H1 (cell line): ENCODE results near the gene CAPN11. TPM values are rescaled to one million over a fixed set of nuclear protein-coding genes. Genes with fewer than 3 reads are reported as not detected.
"Not testable (repeated sequence)": the region's sequence is repeated elsewhere in the genome, so short reads cannot be mapped to it uniquely, and the experiment has no call there.

ENCODE experiments used
- CTCF ChIA-PET: fragments of 300-600 bp; sonication (Branson Sonifier 250); formaldehyde crosslinking; loops from one replicate; lab custom pipeline; 2021; ENCODE audit not compliant: partially characterized antibody; lab: Charles Lee
- POLR2A ChIA-PET: fragments of 300-600 bp; sonication (Branson Sonifier 250); formaldehyde crosslinking; loops from one replicate; lab custom pipeline; 2021; ENCODE audit warnings: inconsistent platforms; ENCODE audit not compliant: partially characterized antibody; lab: Charles Lee
- DNase-seq, 2 experiments: peaks; one replicate each; pipeline versions ENCODE4 v3.0.0 to v3.0.0-alpha.2; 2010 to 2022; ENCODE audit warnings: low spot score in 2 of 2, low read depth in 1 of 2, mixed read lengths in 1 of 2
- FAIRE-seq: peaks from 2 replicates; lab custom pipeline; 2011; peaks lifted over from hg19 to GRCh38; lab: Jason Lieb, UNC
- H2AFZ ChIP-seq: 2 replicates; pipeline ENCODE4 v1.8.1; 2012; ENCODE audit warnings: low read length, inconsistent platforms
- H2AK5ac ChIP-seq: 2 replicates; pipeline ENCODE4 v1.6.1; 2013; ENCODE audit warnings: low read depth, low read length
- H2BK120ac ChIP-seq: replicated peaks from 2 replicates; pipeline ENCODE3; 2013; ENCODE audit warnings: low read depth, low read length, inconsistent platforms
- H2BK12ac ChIP-seq: 2 replicates; pipeline ENCODE4 v1.6.1; 2013; ENCODE audit warnings: low read depth, low read length
- H2BK15ac ChIP-seq: 2 replicates; pipeline ENCODE4 v1.6.1; 2013; ENCODE audit warnings: low read length
- H2BK20ac ChIP-seq: 2 replicates; pipeline ENCODE4 v1.6.1; 2013; ENCODE audit warnings: low read length
- H2BK5ac ChIP-seq: 2 replicates; pipeline ENCODE4 v1.6.1; 2013; ENCODE audit warnings: low read depth, low read length
- H3K14ac ChIP-seq: 2 replicates; pipeline ENCODE4 v1.6.1; 2013; ENCODE audit warnings: inconsistent platforms; ENCODE audit not compliant: insufficient read length
- H3K18ac ChIP-seq: 2 replicates; pipeline ENCODE4 v1.6.1; 2013; ENCODE audit warnings: low read length; ENCODE audit errors: extremely low read depth
- H3K23ac ChIP-seq: 2 replicates; pipeline ENCODE4 v1.6.1; 2013; ENCODE audit warnings: inconsistent platforms; ENCODE audit not compliant: insufficient read length
- H3K23me2 ChIP-seq: 2 replicates; pipeline ENCODE4 v1.6.1; 2013; ENCODE audit warnings: low read depth, low read length
- H3K27ac ChIP-seq: 2 replicates; pipeline ENCODE4 v1.6.1; 2011; ENCODE audit warnings: low read depth, low read length, inconsistent platforms
- H3K27me3 ChIP-seq, 4 experiments: replicated peaks in 1 of 4; 1 replicate in 1 of 4; 2 replicates in 3 of 4; pipeline versions ENCODE4 v1.6.1 to v1.8.1; 2011 to 2013; ENCODE audit warnings: low read length in 3 of 4, mild to moderate bottlenecking in 3 of 4, inconsistent platforms in 2 of 4, mixed read lengths in 2 of 4, moderate library complexity in 1 of 4; ENCODE audit not compliant: control insufficient read depth in 3 of 4, insufficient read depth in 3 of 4; ENCODE audit errors: extremely low read depth in 1 of 4
- H3K36me3 ChIP-seq, 4 experiments: 2 replicates each; pipeline versions ENCODE4 v1.6.1 to v1.8.1; 2011 to 2013; ENCODE audit warnings: mild to moderate bottlenecking in 4 of 4, low read length in 3 of 4, moderate library complexity in 2 of 4, control low read depth in 1 of 4, inconsistent platforms in 1 of 4; ENCODE audit not compliant: insufficient read depth in 4 of 4, control insufficient read depth in 2 of 4
- H3K4ac ChIP-seq: replicated peaks from 2 replicates; pipeline ENCODE3; 2013; ENCODE audit warnings: low read length, low read depth, mixed read lengths, inconsistent platforms; ENCODE audit not compliant: insufficient read length
- H3K4me1 ChIP-seq, 4 experiments: replicated peaks in 1 of 4; 1 replicate in 1 of 4; 2 replicates in 3 of 4; pipeline versions ENCODE4 v1.6.1 to v1.8.1; 2011 to 2013; ENCODE audit warnings: low read length in 3 of 4, inconsistent platforms in 2 of 4, mixed read lengths in 1 of 4; ENCODE audit not compliant: insufficient read depth in 4 of 4, control insufficient read depth in 3 of 4
- H3K4me2 ChIP-seq, 2 experiments: 2 replicates each; pipeline versions ENCODE4 v1.6.1 to v1.8.1; 2011 to 2013; ENCODE audit warnings: low read depth in 2 of 2, low read length in 2 of 2, control low read depth in 1 of 2, inconsistent platforms in 1 of 2, mild to moderate bottlenecking in 1 of 2; ENCODE audit not compliant: insufficient read depth in 1 of 2
- H3K4me3 ChIP-seq, 4 experiments: fragments of 200-600, 300-600 bp in 1 of 4; sonication (generic), shearing (Covaris generic), sonication (Bioruptor Twin) in 1 of 4; 2 replicates each; pipeline versions ENCODE4 v1.5.1 to v1.8.1; 2011 to 2016; ENCODE audit warnings: low read length in 4 of 4, low read depth in 3 of 4, control low read depth in 2 of 4, inconsistent platforms in 2 of 4, mild to moderate bottlenecking in 2 of 4, mixed read lengths in 1 of 4, moderate library complexity in 1 of 4; ENCODE audit not compliant: insufficient read depth in 2 of 4; ENCODE audit errors: extremely low read depth in 1 of 4
- H3K56ac ChIP-seq: replicated peaks from 2 replicates; pipeline ENCODE3; 2013; ENCODE audit warnings: low read depth, mild to moderate bottlenecking, mixed read lengths, low read length, inconsistent platforms; ENCODE audit not compliant: insufficient read length
- H3K79me1 ChIP-seq: 2 replicates; pipeline ENCODE4 v1.6.1; 2013; ENCODE audit warnings: low read depth, low read length, control low read depth
- H3K79me2 ChIP-seq, 2 experiments: 2 replicates each; pipeline versions ENCODE4 v1.6.1 to v1.8.1; 2012 to 2013; ENCODE audit warnings: low read length in 2 of 2, mild to moderate bottlenecking in 2 of 2, inconsistent platforms in 1 of 2; ENCODE audit not compliant: insufficient read depth in 2 of 2, control insufficient read depth in 1 of 2
- H3K9ac ChIP-seq, 4 experiments: replicated peaks in 1 of 4; 1 replicate in 1 of 4; 2 replicates in 3 of 4; pipeline versions ENCODE4 v1.6.1 to v1.8.1; 2011 to 2013; ENCODE audit warnings: low read depth in 3 of 4, low read length in 3 of 4, control low read depth in 2 of 4, mild to moderate bottlenecking in 2 of 4, moderate library complexity in 2 of 4, inconsistent platforms in 1 of 4; ENCODE audit errors: extremely low read depth in 1 of 4
- H3K9me3 ChIP-seq, 2 experiments: 2 replicates each; pipeline versions ENCODE4 v1.6.1 to v1.8.1; 2012 to 2013; ENCODE audit warnings: mild to moderate bottlenecking in 2 of 2, moderate library complexity in 2 of 2, control low read depth in 1 of 2, inconsistent platforms in 1 of 2, low read depth in 1 of 2, low read length in 1 of 2, mixed read lengths in 1 of 2; ENCODE audit not compliant: insufficient read depth in 2 of 2
- H4K20me1 ChIP-seq, 2 experiments: replicated peaks in 1 of 2; 2 replicates each; pipeline versions ENCODE3 to v1.8.1; 2011 to 2013; ENCODE audit warnings: inconsistent platforms in 2 of 2, low read length in 2 of 2, mild to moderate bottlenecking in 1 of 2; ENCODE audit not compliant: insufficient read depth in 2 of 2, control insufficient read depth in 1 of 2
- H4K5ac ChIP-seq: 2 replicates; pipeline ENCODE4 v1.6.1; 2013; ENCODE audit warnings: low read length, low read depth, mixed read lengths, inconsistent platforms; ENCODE audit not compliant: insufficient read length
- H4K8ac ChIP-seq: 2 replicates; pipeline ENCODE4 v1.8.0; 2013; ENCODE audit warnings: mild to moderate bottlenecking, moderate library complexity, low read length, inconsistent platforms; ENCODE audit not compliant: insufficient read depth; ENCODE audit errors: extremely low read depth
- H4K91ac ChIP-seq: replicated peaks from 2 replicates; pipeline ENCODE3; 2013; ENCODE audit warnings: low read length, mixed read lengths, inconsistent platforms; ENCODE audit not compliant: insufficient read length
- WGBS, 2 experiments: shearing (Covaris generic) in 1 of 2; methylation state at CpG; one replicate each; pipeline versions ENCODE4 v1.1.6 to v1.1.7; 2013 to 2015; ENCODE audit warnings: low lambda C conversion rate in 2 of 2, mixed read lengths in 2 of 2, inconsistent platforms in 1 of 2, low coverage in 1 of 2, missing lambda C conversion rate in 1 of 2; ENCODE audit not compliant: insufficient replicate concordance in 2 of 2, insufficient coverage in 1 of 2, insufficient read length in 1 of 2; ENCODE audit errors: extremely low coverage in 1 of 2, missing lambda C conversion rate in 1 of 2; 5-methylcytosine and 5-hydroxymethylcytosine counted together
- polyA plus RNA-seq, 7 experiments: library from polyadenylated mRNA; depleted of rRNA in 3 of 7; stranded (reverse) in 5 of 7; unstranded in 2 of 7; fragments of >200 nt in 5 of 7; fragments of 200-250 nt in 2 of 7; gene quantifications; 1 replicate in 5 of 7; 2 replicates in 1 of 7; 4 replicates in 1 of 7; pipeline versions ENCODE4 v1.2.1 to v1.2.3, GENCODE V29; 2011 to 2013; ENCODE audit warnings: missing spikeins in 2 of 7, mixed read lengths in 2 of 7
- total RNA-seq: library from RNA; stranded (reverse); fragmentation: NEBNext Ultra II Directional; extraction: Animal tissue kit (Norgen Biotek cat#: 25700); gene quantifications from 2 replicates; pipeline ENCODE4 v1.2.1, GENCODE V29; 2021

CAPN11 gene
- total and polyA plus RNA-seq, 2 of the 8 experiments (the other 6 are each of a cell fraction or from before 2014, with no cell fraction given) = 0.95 to 0.97 TPM

DNA sequence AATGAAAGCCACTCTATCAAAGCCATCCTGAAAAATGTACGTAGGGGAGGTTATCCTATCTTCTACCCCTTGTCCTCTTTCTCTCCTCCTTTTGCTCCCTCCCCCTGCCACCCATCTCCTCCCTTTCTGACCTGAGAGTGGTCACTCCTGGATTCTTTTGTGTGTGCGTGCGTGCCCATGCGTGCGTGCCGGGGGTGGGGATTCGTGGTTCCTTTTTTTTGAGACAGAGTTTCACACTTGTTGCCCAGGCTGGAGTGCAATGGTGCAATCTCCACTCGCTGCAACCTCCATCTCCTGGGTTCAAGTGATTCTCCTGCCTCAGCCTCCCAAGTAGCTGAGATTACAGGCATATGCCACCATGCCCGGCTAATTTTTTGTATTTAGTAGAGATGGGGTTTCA, 72.8 kb downstream of the CAPN11 start:
- H2AFZ ChIP-seq, H3K23ac ChIP-seq, H4K8ac ChIP-seq, H2BK120ac ChIP-seq, H3K9ac ChIP-seq, H3K4me2 ChIP-seq, H2AK5ac ChIP-seq, H3K27ac ChIP-seq, H4K5ac ChIP-seq, FAIRE-seq, H3K18ac ChIP-seq, H3K4ac ChIP-seq, H2BK12ac ChIP-seq, H4K91ac ChIP-seq, H2BK15ac ChIP-seq, H2BK20ac ChIP-seq, H3K56ac ChIP-seq, H3K9me3 ChIP-seq, DNase-seq, H2BK5ac ChIP-seq, H3K23me2 ChIP-seq, H3K4me3 ChIP-seq, H3K27me3 ChIP-seq, H3K14ac ChIP-seq: not testable (repeated sequence)
- Histone ChIP-seq H3K4me1 (peaks cover 8 to 18% (median 9%) of the 10 kb centered on the region in 4 experiments), H3K79me1 (peaks cover 25% of the 10 kb centered on the region), H3K36me3 (peaks cover 35 to 63% (median 54%) of the 10 kb centered on the region in 4 experiments), H4K20me1 (peaks cover 22 to 33% of the 10 kb centered on the region in 2 experiments), H3K79me2 (peaks cover 0 to 23% of the 10 kb centered on the region in 2 experiments; a peak in 2 of 4 replicates)
- WGBS, 2 experiments = 88% methylated on average over 9 of the region's 9 CpGs; no CpG with 5 or more reads in 1 of the 2 experiments
- POLR2A ChIA-PET = interaction anchor here (18.9 to 21.0 kb wide), 2 partner anchors 14 to 26 kb away, joined by 477 to 581 read pairs; partner anchors contain the start of genes HSP90AB1 and SLC35B2
- CTCF ChIA-PET = interaction anchor here (1.1 to 19.4 kb wide), 5 partner anchors 17 to 135 kb away, joined by 3 to 287 read pairs (median 3); no protein-coding TSS in a partner anchor
